A172 (cell line): ENCODE data around the gene TRIM37. TPM values are rescaled to one million over a fixed set of nuclear protein-coding genes. Genes with fewer than 3 reads are reported as not detected.
A peak's percentile ranks its signal among the peaks of the same experiment; 100 is the strongest.
"Not testable (repeated sequence)": the region's sequence is repeated elsewhere in the genome, so short reads cannot be mapped to it uniquely, and the experiment has no call there.

Experiments used
- DNase-seq: peaks from one replicate; pipeline ENCODE4 v3.0.0-alpha.2; 2015; ENCODE audit warnings: low spot score
- total RNA-seq: library from RNA; depleted of rRNA; stranded (reverse); fragments of >200 nt; shearing (Covaris generic); gene quantifications from 2 replicates; pipeline ENCODE4 v1.2.3, GENCODE V29; 2014; rRNA removed

Gene TRIM37
- total RNA-seq = 63.4 and 68.8 TPM in 2 replicates

- DNase-seq = peak; percentile 98
Observed at GRCh38 chr17:59106463-59107305, at the start of gene TRIM37. TRIM37 (minus strand) TSS chr17:59106880; CDS start chr17:59106461, 419 bp downstream.

GRCh38 chr17:59155439-59156177 is 48.9 kb upstream of the TRIM37 start, which contains the start of gene PRR11:
PRR11 (plus strand) TSS chr17:59155746; CDS start chr17:59169753, 14,007 bp downstream.
- DNase-seq = peak; percentile 100

GRCh38 chr17:59154721-59155438 is 48.2 kb upstream of the TRIM37 start, which contains the start of gene SKA2:
SKA2 (minus strand) TSS chr17:59155186; CDS start chr17:59155163, 23 bp downstream.
- DNase-seq = no peak

- DNase-seq = peak; percentile 50
Observed at GRCh38 chr17:59154292-59154720, 47.6 kb upstream of the TRIM37 start.

- no peak for DNase-seq
Observed at GRCh38 chr17:59152925-59153324, 46.2 kb upstream of the TRIM37 start.

GRCh38 chr17:59151591-59151990 is 44.9 kb upstream of the TRIM37 start:
- DNase-seq = no peak

- no peak for DNase-seq
Observed at GRCh38 chr17:59151006-59151405, 44.3 kb upstream of the TRIM37 start.

GRCh38 chr17:59149841-59150511 is 43.3 kb upstream of the TRIM37 start:
- DNase-seq = peak; percentile 42

GRCh38 chr17:59149051-59149450 is 42.4 kb upstream of the TRIM37 start:
- no peak for DNase-seq

GRCh38 chr17:59145571-59146096 is 39.0 kb upstream of the TRIM37 start:
- DNase-seq = no peak

- DNase-seq = no peak
Observed at GRCh38 chr17:59141860-59142259, 35.2 kb upstream of the TRIM37 start.

GRCh38 chr17:59139939-59140338 is 33.3 kb upstream of the TRIM37 start:
- no peak for DNase-seq

GRCh38 chr17:59138339-59138738 is 31.7 kb upstream of the TRIM37 start:
- DNase-seq = not testable (repeated sequence)

GRCh38 chr17:59131131-59131530 is 24.5 kb upstream of the TRIM37 start:
- no peak for DNase-seq

GRCh38 chr17:59129814-59130213 is 23.1 kb upstream of the TRIM37 start:
- no peak for DNase-seq

GRCh38 chr17:59126809-59127417 is 20.2 kb upstream of the TRIM37 start:
- DNase-seq = no peak

- DNase-seq = no peak
Observed at GRCh38 chr17:59124665-59125064, 18.0 kb upstream of the TRIM37 start.

- no peak for DNase-seq
Observed at GRCh38 chr17:59121901-59122480, 15.3 kb upstream of the TRIM37 start.

GRCh38 chr17:59115474-59115873 is 8.8 kb upstream of the TRIM37 start:
- DNase-seq = no peak

- no peak for DNase-seq
Observed at GRCh38 chr17:59111539-59111938, 4.9 kb upstream of the TRIM37 start.
